Measurements from ENCODE around the gene HACD2. TPM values are rescaled to one million over a fixed set of nuclear protein-coding genes. Genes with fewer than 3 reads are reported as not detected.

HACD2 gene
- total RNA-seq, 2 experiments from 2014 or later: 30.7 to 31.0 TPM

DNA sequence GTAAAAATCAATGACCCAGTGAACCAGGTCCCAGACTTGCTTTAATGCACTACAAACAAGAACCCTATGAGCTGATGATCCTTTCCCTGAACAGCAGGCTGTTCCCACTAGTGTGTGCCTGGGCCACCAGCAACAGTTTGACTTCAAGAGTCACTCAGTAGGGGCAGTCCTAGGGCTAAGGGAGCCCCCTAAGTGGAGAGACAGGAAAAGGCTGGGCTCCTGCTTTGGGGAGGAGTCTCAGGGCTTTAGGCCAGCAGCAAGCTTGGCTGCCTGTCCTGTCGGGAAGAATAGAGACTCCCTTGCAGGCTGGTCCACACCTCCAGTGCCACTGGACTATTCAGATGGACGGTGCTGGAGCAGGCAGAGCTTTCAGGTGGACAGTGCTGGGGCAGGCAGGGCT, 106.5 kb downstream of the HACD2 start:
- H3K9me3 Mint-ChIP-seq: no peaks in the 10 kb centered on the region

DNA sequence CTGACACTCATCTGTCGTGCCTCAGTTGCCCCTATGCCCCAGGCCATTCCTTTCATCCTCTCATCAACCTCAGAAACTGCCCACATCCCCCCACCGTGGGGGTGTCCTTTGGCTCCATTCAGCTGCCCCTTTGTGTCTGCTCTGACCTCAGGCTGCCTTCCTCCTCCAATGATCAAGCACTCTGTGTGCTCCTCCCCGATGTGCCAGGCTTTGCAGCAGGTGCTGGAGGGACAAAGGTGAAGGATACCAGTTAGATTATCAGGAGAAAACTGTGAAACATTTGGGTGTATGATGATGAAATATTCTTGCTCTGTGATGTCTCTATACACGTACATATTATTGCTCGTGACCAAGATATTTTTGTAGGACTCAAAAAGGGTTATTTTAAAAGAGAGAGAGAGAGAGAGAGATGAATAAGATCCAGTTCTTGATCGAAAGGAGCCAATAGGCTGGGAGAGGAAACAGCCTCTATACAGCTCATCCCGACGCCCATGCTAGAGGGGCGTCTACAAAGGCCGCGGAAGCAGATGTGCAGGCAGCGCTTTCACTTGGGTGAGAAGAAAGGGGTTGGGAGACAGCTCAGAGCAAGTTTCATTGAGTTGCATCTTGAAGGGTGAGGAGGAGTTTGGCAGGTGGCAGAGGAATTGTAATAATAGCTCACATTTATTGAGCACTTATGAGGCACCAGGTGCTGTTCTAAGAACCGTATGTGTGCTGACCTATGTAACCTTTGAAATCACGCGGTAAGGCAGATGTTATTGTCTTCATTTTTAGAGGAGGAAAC, 107.7 kb downstream of the HACD2 start:
- Mint-ChIP-seq H3K4me1 (no peaks in the 10 kb centered on the region), H3K4me3 (no peak overlapping the region), H3K9me3 (no peaks in the 10 kb centered on the region), H3K27ac (no peak overlapping the region), H3K27me3 (peaks cover 25% of the 10 kb centered on the region), H3K36me3 (no peaks in the 10 kb centered on the region)
- no peak for DNase-seq

More for the DNA sequence above, 106.5 kb downstream of the HACD2 start:
- H3K27ac Mint-ChIP-seq: no peak overlapping the region
- DNase-seq: no peak
- no peak overlapping the region for H3K4me3 Mint-ChIP-seq
- no peaks in the 10 kb centered on the region for H3K36me3 Mint-ChIP-seq
- H3K4me1 Mint-ChIP-seq: no peaks in the 10 kb centered on the region
- peaks cover 25% of the 10 kb centered on the region for H3K27me3 Mint-ChIP-seq

DNA sequence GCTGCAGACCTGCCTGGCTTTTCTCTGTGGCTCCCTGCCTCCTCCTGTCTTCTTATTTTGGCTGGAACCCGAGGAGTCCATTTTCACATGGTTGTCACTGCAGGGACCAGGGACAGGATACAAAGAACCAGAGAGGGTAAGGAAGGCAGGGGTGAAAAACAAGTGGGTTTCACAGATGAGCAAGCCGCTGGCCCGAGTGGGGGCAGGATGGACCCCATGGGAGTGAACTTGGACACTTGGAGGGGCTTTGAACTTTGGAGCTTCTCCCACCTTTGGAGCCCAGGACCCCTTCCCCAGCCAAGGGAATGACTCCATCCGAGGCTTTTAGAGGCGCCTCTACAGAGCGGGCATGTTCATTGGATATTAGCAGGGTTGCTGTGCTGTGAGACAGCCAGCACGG, 109.1 kb downstream of the HACD2 start:
- H3K9me3 Mint-ChIP-seq: no peaks in the 10 kb centered on the region
- H3K4me1 Mint-ChIP-seq: no peaks in the 10 kb centered on the region
- H3K4me3 Mint-ChIP-seq: no peak overlapping the region
- no peak for DNase-seq
- H3K27me3 Mint-ChIP-seq: peaks cover 25% of the 10 kb centered on the region
- H3K36me3 Mint-ChIP-seq: no peaks in the 10 kb centered on the region
- no peak overlapping the region for H3K27ac Mint-ChIP-seq

DNA sequence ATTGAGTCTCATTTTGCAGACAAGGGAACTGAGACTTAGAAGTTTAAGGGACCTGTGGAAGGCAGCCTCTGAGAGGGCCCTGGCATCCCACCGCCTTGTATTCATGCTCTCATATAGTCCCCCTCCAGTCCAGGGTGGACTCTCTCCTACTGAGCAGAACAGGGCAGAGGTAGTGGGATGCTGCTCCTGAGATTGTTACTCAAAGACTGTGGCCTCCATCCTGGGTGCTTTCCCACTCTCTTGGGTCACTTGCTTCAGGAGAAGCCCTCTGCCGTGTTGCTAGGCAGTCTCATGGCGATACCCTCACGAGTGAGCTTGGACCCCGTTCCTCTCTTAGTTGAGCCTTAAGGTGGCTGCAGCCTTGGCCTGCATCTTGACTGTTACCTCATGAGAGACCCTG, 113.7 kb downstream of the HACD2 start:
- H3K4me1 Mint-ChIP-seq: no peaks in the 10 kb centered on the region
- H3K36me3 Mint-ChIP-seq: no peaks in the 10 kb centered on the region
- no peak overlapping the region for H3K4me3 Mint-ChIP-seq
- H3K9me3 Mint-ChIP-seq: no peaks in the 10 kb centered on the region
- H3K27me3 Mint-ChIP-seq: peaks cover 10% of the 10 kb centered on the region
- no peak overlapping the region for H3K27ac Mint-ChIP-seq
- DNase-seq: no peak

DNA sequence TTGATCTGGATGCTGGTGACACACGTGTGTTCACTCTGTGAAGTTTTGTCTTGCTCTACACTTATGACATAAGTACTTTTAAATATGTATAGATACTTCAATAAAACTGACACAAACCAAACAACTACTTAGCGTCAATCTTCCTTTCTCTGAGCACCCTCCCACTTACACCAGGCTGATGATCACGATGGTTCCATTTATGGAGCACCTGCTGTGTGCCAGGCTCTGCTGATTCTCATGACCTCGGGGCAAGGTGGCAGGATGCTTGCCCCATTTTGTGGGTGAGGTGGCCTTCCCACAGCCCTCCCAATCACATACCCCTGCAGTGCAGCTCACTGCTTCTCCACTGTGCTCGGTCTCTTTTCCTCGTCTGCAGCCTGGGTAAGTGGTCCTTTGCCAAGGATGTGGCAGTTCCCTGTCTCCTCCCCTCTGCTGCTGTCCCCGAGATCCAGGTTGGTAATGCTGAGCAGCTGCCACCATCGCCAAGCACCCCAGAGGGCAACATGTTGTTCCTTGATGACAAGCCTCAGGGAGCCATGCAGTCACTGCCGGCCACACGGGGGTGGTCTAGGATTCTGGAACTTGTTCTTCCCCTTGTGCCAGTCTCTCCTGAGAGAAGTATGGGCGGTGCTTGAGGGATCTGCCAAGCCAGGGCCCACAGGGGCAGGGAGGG, 115.4 kb downstream of the HACD2 start:
- Mint-ChIP-seq H3K36me3 (no peaks in the 10 kb centered on the region), H3K4me1 (no peaks in the 10 kb centered on the region), H3K27ac (no peak overlapping the region), H3K27me3 (no peaks in the 10 kb centered on the region), H3K9me3 (no peaks in the 10 kb centered on the region), H3K4me3 (no peak overlapping the region)
- no peak for DNase-seq

DNA sequence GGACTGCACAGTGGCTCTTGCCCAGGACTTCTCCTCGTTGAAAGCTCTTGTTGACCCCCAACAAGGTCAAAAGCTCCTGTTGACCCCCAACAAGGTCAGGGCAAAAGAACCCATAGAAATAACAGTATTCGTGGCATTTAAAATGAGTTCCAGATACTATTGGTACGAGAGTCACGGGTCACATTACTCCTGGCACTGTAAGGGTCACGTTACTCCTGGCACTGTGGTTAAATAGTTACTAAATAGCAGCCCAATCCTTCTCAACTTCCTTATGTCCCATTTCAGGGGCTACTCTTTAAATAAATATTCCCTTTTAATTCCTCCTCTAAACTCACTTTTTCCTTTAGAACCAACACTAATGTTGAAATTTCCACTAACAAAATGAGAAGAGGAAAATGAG, 117.8 kb downstream of the HACD2 start:
- no peaks in the 10 kb centered on the region for H3K36me3 Mint-ChIP-seq
- H3K4me3 Mint-ChIP-seq: no peak overlapping the region
- DNase-seq: no peak
- H3K4me1 Mint-ChIP-seq: no peaks in the 10 kb centered on the region
- H3K27me3 Mint-ChIP-seq: no peaks in the 10 kb centered on the region
- no peaks in the 10 kb centered on the region for H3K9me3 Mint-ChIP-seq
- H3K27ac Mint-ChIP-seq: no peak overlapping the region

DNA sequence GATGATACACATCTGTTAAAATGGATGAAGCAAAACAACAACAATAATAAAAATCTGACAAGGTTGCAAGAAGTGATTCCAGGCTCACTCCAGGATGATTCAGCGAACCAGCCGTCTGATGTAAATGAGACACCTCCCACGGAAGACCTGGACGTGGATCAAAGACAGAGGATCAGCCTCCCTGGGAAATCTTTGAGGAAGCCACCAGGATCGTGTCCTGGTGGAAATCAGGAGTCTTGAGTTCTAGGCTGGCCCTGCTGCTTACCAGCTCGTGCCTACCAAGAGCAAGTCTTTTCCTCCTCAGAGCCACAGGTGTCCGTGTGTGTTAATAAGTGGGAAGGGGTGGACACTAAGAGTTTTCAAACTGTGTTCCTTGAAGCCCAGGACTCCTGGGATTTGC, 120.6 kb downstream of the HACD2 start:
- DNase-seq: no peak
- Mint-ChIP-seq H3K27ac (no peak overlapping the region), H3K4me1 (no peaks in the 10 kb centered on the region), H3K27me3 (peaks cover 5% of the 10 kb centered on the region), H3K4me3 (no peak overlapping the region), H3K36me3 (no peaks in the 10 kb centered on the region), H3K9me3 (no peaks in the 10 kb centered on the region)

DNA sequence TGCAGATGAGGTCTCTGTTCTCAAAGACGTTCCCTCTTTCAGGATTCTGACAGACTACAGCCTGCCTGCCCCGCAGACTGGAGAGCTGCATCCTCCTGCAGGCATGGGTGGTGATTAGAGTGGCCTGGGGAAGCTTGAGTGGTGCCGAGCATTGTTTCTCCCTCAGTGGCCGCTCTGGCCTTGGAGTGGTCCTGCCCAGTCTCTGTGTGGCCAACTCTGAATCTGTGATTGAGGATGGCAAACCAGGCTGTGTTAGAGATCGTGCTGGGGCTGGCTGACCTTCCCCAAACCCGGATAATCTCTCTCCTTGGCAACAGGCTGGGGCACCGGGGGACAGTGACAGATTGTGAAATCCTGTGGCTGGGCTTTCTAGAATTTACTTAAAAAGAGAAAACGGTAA, 125.0 kb downstream of the HACD2 start:
- Mint-ChIP-seq H3K4me1 (no peaks in the 10 kb centered on the region), H3K27me3 (peaks cover 32% of the 10 kb centered on the region), H3K27ac (no peak overlapping the region), H3K36me3 (no peaks in the 10 kb centered on the region), H3K4me3 (no peak overlapping the region), H3K9me3 (no peaks in the 10 kb centered on the region)
- DNase-seq: no peak

DNA sequence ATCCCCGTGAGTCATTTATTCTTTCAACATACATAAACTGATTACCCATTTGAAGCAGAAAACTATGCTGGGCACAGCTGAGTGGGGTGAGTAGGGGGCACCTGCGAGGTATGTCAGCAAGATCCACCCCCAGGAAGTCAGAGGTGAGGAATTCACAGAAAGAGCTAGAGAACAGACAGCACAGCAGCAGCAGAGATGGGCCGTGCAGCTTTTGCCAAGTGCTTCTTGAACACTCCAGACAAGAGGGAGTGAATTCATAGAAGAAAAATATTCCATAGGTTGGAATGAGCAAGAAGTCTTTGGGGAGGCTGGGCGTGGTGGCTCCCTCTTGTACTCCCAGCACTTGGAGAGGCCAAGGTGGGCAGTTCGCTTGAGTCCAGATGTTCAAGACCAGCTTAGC, 126.6 kb downstream of the HACD2 start:
- peaks cover 35% of the 10 kb centered on the region for H3K27me3 Mint-ChIP-seq
- no peak overlapping the region for H3K4me3 Mint-ChIP-seq
- DNase-seq: no peak
- no peaks in the 10 kb centered on the region for H3K36me3 Mint-ChIP-seq
- H3K9me3 Mint-ChIP-seq: no peaks in the 10 kb centered on the region
- no peaks in the 10 kb centered on the region for H3K4me1 Mint-ChIP-seq
- no peak overlapping the region for H3K27ac Mint-ChIP-seq

DNA sequence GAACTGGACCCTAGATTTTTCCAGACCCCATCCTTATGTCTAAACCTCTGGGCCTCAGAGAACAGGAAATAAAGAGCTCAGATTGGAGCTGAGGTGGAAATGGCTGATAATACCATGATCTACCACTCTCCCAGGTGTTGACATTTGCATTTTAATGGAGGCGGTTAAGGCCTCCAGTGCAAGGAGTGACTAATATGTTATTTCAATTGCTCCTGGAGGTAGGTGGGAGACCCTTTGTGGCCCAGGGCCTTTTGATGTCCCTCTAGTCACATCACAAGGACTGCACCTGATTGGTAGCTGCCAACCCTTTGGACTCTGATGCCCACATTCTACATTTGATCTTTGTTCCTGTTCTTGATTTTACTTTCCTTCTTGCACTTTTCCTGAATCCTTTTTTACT, 127.0 kb downstream of the HACD2 start:
- no peak overlapping the region for H3K4me3 Mint-ChIP-seq
- H3K4me1 Mint-ChIP-seq: no peaks in the 10 kb centered on the region
- no peaks in the 10 kb centered on the region for H3K9me3 Mint-ChIP-seq
- no peaks in the 10 kb centered on the region for H3K36me3 Mint-ChIP-seq
- no peak for DNase-seq
- H3K27ac Mint-ChIP-seq: no peak overlapping the region
- peaks cover 35% of the 10 kb centered on the region for H3K27me3 Mint-ChIP-seq

DNA sequence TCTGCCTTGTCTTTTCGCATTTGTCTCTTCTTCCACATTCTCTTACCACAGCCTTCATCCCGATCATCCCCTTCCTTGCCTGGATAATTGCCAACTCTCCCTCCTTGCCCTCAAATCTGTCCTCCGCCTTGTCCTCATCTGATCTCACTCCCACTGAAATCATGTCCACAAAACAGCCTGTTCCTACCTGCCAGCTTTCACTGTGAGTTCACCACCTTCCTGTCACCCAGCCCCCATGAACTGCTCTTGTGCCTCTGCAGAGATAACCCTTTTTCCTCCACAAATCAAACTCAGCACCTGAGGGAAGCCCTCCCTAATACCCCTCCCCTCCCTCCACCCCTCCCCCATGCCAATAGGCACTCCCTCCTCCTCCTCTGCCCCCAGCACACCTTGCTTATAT, 131.2 kb downstream of the HACD2 start:
- no peak for DNase-seq
- Mint-ChIP-seq H3K36me3 (no peaks in the 10 kb centered on the region), H3K4me1 (no peaks in the 10 kb centered on the region), H3K27me3 (peaks cover 49% of the 10 kb centered on the region), H3K27ac (no peak overlapping the region), H3K4me3 (no peak overlapping the region), H3K9me3 (no peaks in the 10 kb centered on the region)

DNA sequence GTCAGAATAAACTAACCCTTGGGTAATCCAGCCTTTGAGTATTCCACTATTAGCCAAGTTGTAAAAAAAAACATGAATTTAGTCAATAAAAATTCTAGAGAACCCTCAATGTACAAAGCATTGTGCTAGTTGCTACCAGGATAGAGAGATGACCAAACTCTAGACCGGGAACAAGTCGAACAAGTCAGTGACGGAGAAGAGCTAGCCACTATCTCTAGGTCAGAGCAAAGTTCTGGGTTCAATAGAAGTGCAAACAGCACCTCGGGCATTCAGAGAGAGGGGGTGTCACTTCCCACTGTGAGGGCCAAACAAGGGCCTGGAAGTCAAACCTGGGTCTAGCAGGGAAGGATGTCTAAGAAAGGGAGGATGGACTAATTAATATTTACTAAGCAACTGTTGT, 133.7 kb downstream of the HACD2 start:
- H3K27me3 Mint-ChIP-seq: peaks cover 50% of the 10 kb centered on the region
- no peaks in the 10 kb centered on the region for H3K36me3 Mint-ChIP-seq
- H3K27ac Mint-ChIP-seq: no peak overlapping the region
- no peaks in the 10 kb centered on the region for H3K9me3 Mint-ChIP-seq
- H3K4me3 Mint-ChIP-seq: no peak overlapping the region
- DNase-seq: no peak
- no peaks in the 10 kb centered on the region for H3K4me1 Mint-ChIP-seq

DNA sequence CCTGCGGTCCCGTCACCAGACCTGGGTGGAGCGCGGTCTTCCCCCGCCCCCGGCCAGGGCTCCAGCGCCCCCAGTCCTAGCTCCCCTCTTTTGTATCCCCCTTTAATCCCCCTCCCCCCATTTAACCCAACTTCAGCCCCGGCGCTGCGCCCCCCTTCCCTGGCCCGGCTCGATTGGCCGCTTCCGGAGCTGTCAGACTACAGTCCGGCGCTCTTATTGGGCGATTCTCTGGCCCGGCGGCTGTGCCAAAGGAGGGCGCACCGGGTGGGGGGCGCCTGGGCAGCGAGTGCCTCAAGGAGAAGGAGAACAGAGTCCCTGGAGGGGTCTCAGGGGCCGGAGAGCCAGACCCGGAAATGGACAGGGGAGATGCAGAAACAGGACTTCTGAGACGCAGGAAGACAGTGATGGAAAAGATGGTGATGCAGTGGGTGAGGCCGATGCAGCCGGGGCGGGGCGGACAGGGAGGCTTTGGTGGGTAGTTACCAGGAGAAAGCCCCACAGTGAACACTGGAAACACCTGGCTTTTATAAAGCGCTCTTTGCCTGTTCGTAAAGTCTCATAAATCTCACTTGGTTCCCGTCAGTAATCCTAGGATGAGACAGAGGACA, 134.8 kb downstream of the HACD2 start:
- Mint-ChIP-seq H3K36me3 (no peaks in the 10 kb centered on the region), H3K27ac (no peak overlapping the region), H3K9me3 (no peaks in the 10 kb centered on the region), H3K27me3 (peaks cover 50% of the 10 kb centered on the region), H3K4me1 (no peaks in the 10 kb centered on the region), H3K4me3 (peak overlapping the region; percentile 42)
- DNase-seq: no peak

DNA sequence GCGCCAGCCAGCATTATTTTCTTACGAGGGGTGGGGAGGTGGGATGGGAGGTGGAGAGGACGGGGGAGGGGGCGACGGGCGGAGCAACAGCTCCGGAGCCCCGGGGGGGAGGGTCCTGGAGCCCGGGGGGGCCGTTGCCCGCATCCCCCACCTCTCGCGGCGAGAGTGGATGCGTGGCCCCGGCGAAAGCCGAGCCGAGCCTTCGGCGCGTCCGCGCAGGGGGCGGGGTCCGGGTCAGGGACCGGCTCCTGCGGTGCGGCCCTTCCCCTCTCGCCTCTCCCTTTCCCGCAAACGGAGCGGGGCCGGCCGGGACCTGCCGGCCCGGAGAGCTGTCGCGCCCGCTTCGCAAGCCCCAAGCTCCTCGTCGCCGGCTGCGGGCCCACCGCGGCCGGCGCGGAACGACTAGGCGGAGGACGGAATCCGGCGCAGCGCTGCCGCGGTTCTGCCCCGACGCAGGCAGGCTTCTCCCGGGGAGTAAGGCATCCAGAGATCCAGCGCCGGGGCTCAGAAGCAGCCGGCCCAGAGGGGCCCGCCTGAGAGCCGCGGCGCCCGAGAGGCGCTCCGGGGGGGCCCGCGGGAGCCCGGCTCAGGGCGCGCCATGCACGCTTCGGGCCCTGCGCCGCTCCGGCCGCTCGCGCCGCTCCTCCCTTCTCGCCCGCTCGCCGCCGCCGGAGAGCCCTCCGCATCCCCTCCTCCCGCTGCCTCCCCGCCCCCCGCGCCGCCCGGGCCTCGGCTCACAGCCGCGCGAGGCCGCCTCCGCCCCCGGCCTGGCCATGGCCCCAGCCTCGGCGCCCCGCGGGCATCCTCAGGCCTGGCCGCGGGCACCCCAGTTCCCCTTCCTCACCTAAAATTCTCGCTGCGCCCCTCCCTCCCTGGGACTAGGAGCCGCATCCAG, 135.5 kb downstream of the HACD2 start:
- H3K27me3 Mint-ChIP-seq: peaks cover 56% of the 10 kb centered on the region
- no peaks in the 10 kb centered on the region for H3K36me3 Mint-ChIP-seq
- no peak overlapping the region for H3K27ac Mint-ChIP-seq
- peak overlapping the region; percentile 42 for H3K4me3 Mint-ChIP-seq
- DNase-seq: peak; percentile 26
- no peaks in the 10 kb centered on the region for H3K9me3 Mint-ChIP-seq
- no peaks in the 10 kb centered on the region for H3K4me1 Mint-ChIP-seq

DNA sequence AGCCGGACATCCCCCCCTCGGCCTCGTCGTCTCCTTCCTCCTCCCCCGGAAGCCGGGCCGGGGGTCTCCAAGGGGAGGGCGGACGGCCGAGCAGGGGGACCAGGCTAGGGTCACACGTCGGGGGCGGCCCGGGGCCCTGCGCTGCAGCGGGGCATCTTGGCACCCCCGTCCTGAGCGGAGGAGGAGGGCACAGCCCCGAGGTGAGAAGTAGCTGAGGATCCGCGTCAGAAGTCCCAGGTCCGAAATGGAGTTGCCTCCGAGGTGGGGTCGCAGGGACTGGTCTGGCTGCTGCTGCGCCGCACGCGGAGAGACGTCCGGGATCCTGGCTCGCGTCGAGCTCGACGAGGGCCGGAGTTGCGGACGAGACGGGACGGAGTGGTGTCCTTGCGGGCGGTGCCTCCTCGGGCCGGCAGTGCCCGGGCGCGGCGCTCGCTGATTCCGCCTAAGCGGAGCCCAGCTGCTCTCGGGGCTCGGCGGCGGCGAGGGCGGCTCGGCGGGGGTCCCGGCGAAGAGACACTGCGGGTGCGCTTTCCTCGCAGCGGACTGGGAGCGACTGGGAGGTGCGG, 136.2 kb downstream of the HACD2 start, which contains the start of gene ADCY5:
ADCY5 (minus strand) TSS at position 555 of the 566 bp plus-strand sequence; CDS start at position 10, 545 bp downstream.
- no peak within 1 kb of the TSS for H3K27ac Mint-ChIP-seq
- H3K27me3 Mint-ChIP-seq: peaks cover 60% of the 10 kb centered on the region
- H3K9me3 Mint-ChIP-seq: no peaks in the 10 kb centered on the region
- no peaks in the 10 kb centered on the region for H3K36me3 Mint-ChIP-seq
- H3K4me3 Mint-ChIP-seq: peak within 1 kb of the TSS; percentile 42
- H3K4me1 Mint-ChIP-seq: no peaks in the 10 kb centered on the region
- peak; percentile 17 for DNase-seq

Measured in activated naive CD8-positive, alpha-beta T cell treated with anti-CD3 and anti-CD28 coated beads for 36 hours (primary cell).